ENCODE results near the gene AFF3. TPM values are rescaled to one million over a fixed set of nuclear protein-coding genes. Genes with fewer than 3 reads are reported as not detected.

The AFF3 gene
- total and polyA plus RNA-seq, 2 experiments from 2014 or later: 7.3 to 7.8 TPM

DNA sequence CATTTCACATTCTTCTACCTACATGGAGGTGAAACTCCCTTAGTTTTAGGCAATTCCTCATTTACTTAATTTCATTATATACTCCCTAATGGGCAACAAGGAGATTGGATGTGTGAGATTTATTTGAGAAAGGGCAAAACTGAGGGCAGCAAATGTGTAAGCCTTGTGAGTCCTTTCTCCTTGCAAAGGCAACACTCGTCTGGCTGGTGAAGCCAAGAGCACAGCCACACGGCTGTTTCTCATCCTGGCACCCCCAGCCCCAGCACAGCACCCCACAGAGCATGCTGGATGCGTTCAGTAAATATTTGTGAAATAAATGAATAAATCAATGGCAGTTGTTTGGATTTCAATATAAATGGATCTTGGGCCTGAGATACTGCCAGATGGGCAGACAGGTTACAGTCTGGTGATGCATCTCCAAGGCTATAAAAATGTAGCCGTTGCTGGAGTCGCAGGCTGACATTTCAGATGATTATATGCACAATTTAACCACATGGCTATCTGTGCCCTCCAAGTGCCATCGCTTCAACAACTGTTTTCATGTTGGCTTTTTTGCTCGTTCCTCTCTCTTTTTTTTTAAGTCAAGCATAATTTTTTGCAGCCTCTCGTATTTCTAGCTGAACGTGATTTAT is 498.5 kb downstream of the AFF3 start:
- no peaks in the 10 kb centered on the region for H3K36me3 ChIP-seq (replicated peaks; ENCODE audit: insufficient read depth, low read depth)
- no peak overlapping the region for H3K27ac ChIP-seq
- H4K20me1 ChIP-seq (ENCODE audit: insufficient read depth, poor library complexity, severe bottlenecking): no peaks in the 10 kb centered on the region
- no peak overlapping the region for H3K4me3 ChIP-seq
- H3K79me2 ChIP-seq: no peaks in the 10 kb centered on the region
- no peak for DNase-seq (ENCODE audit: low spot score)
- no peaks in the 10 kb centered on the region for H3K27me3 ChIP-seq
- WGBS (ENCODE audit: low lambda C conversion rate, missing lambda C conversion rate): 64% methylated on average over 9 of the region's 9 CpGs
- no peak for TF ChIP-seq EZH2 (IDR thresholded peaks at IDR 0.05; ENCODE audit: borderline replicate concordance)
- no peak for TF ChIP-seq EZH2phosphoT487 (IDR thresholded peaks at IDR 0.05; ENCODE audit: low read depth, severe bottlenecking, unreplicated experiment)
- TF ChIP-seq CTCF (IDR thresholded peaks at IDR 0.05; ENCODE audit: poor library complexity): no peak
- no peaks in the 10 kb centered on the region for H3K9me2 ChIP-seq (replicated peaks; ENCODE audit: insufficient read depth)
- H2AFZ ChIP-seq: no peak overlapping the region
- no peak overlapping the region for H3K4me2 ChIP-seq
- no peaks in the 10 kb centered on the region for H3K9me3 ChIP-seq (ENCODE audit: low read depth)
- peaks cover 7% of the 10 kb centered on the region for H3K4me1 ChIP-seq (ENCODE audit: insufficient read depth)

GRCh38 chr2:99641999-99642398 is 500.4 kb downstream of the AFF3 start:
- Histone ChIP-seq H3K4me1 (ENCODE audit: insufficient read depth) (no peaks in the 10 kb centered on the region), H3K4me2 (no peak overlapping the region), H3K79me2 (no peaks in the 10 kb centered on the region), H3K27ac (no peak overlapping the region), H3K4me3 (no peak overlapping the region), H2AFZ (no peak overlapping the region), H3K9me3 (ENCODE audit: low read depth) (no peaks in the 10 kb centered on the region), H3K27me3 (no peaks in the 10 kb centered on the region), H3K9me2 (replicated peaks; ENCODE audit: insufficient read depth) (no peaks in the 10 kb centered on the region), H3K36me3 (replicated peaks; ENCODE audit: insufficient read depth, low read depth) (no peaks in the 10 kb centered on the region), H4K20me1 (ENCODE audit: insufficient read depth, poor library complexity, severe bottlenecking) (no peaks in the 10 kb centered on the region)
- TF ChIP-seq CTCF (IDR thresholded peaks at IDR 0.05; ENCODE audit: poor library complexity): no peak
- TF ChIP-seq EZH2phosphoT487 (IDR thresholded peaks at IDR 0.05; ENCODE audit: low read depth, severe bottlenecking, unreplicated experiment): no peak
- no peak for TF ChIP-seq EZH2 (IDR thresholded peaks at IDR 0.05; ENCODE audit: borderline replicate concordance)
- DNase-seq (ENCODE audit: low spot score): no peak
- 89% methylated on average over 4 of the region's 4 CpGs for WGBS (ENCODE audit: low lambda C conversion rate, missing lambda C conversion rate)

DNA sequence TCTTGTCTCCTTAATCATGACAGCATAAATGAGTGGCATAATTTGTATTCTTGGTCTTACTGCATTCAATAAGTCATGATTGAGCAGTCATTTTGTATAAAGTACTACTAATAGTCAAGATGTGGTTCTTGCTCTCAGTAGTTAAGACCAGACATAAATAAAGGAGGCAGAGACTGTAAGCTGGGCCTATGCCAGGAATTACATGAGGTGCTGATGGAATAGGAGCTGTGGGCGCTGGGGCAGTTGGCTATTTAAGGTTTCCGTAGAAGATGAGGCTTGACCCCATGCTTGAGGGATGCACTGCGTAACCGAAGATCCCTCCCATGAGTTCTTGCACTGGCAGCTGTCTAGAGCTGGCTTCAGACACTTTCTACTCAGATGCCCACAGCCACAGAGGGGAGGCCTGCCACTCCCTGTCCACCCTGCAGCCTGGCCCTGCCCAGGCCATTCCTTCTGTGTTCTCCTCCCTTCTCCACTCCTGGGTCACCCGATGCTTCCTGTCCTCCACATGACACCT is 501.7 kb downstream of the AFF3 start:
- Histone ChIP-seq H3K9me2 (replicated peaks; ENCODE audit: insufficient read depth) (no peaks in the 10 kb centered on the region), H4K20me1 (ENCODE audit: insufficient read depth, poor library complexity, severe bottlenecking) (no peaks in the 10 kb centered on the region), H3K27ac (no peak overlapping the region), H3K4me2 (no peak overlapping the region), H3K9me3 (ENCODE audit: low read depth) (no peaks in the 10 kb centered on the region), H2AFZ (no peak overlapping the region), H3K4me3 (no peak overlapping the region), H3K36me3 (replicated peaks; ENCODE audit: insufficient read depth, low read depth) (no peaks in the 10 kb centered on the region), H3K79me2 (no peaks in the 10 kb centered on the region), H3K4me1 (ENCODE audit: insufficient read depth) (peaks cover 3% of the 10 kb centered on the region), H3K27me3 (no peaks in the 10 kb centered on the region)
- no peak for TF ChIP-seq CTCF (IDR thresholded peaks at IDR 0.05; ENCODE audit: poor library complexity)
- TF ChIP-seq EZH2phosphoT487 (IDR thresholded peaks at IDR 0.05; ENCODE audit: low read depth, severe bottlenecking, unreplicated experiment): no peak
- TF ChIP-seq EZH2 (IDR thresholded peaks at IDR 0.05; ENCODE audit: borderline replicate concordance): no peak
- WGBS (ENCODE audit: low lambda C conversion rate, missing lambda C conversion rate): 91% methylated on average over 5 of the region's 5 CpGs
- DNase-seq (ENCODE audit: low spot score): no peak

All from hepatocyte (in vitro differentiated cells).